Activated effector memory CD4-positive, alpha-beta T cell treated with anti-CD3 and anti-CD28 coated beads, Interleukin-2, amount 50 U/mL, for 16 hours (primary cell): ENCODE data around the gene ZFP36.
"Not testable (repeated sequence)": the region's sequence is repeated elsewhere in the genome, so short reads cannot be mapped to it uniquely, and the experiment has no call there.

Experiments
- DNase-seq: peaks from one replicate; pipeline ENCODE4 v3.0.0-alpha.2; 2020

Gene ZFP36

GRCh38 chr19:39406656-39407409 lies at the start of gene ZFP36:
ZFP36 (plus strand) TSS chr19:39406847; CDS start chr19:39406905, 58 bp downstream.
- DNase-seq, result peak; percentile 95

- DNase-seq, result no peak
Measured at GRCh38 chr19:39359026-39359425, 47.6 kb upstream of the ZFP36 start.

GRCh38 chr19:39360599-39360998 lies 46.0 kb upstream of the ZFP36 start:
- no peak for DNase-seq

- DNase-seq, result no peak
Measured at GRCh38 chr19:39362682-39363657, 43.7 kb upstream of the ZFP36 start.

GRCh38 chr19:39363901-39364457 lies 42.7 kb upstream of the ZFP36 start:
- DNase-seq, result no peak

GRCh38 chr19:39365531-39365930 lies 41.1 kb upstream of the ZFP36 start:
- no peak for DNase-seq

- no peak for DNase-seq
Measured at GRCh38 chr19:39369200-39369599, 37.4 kb upstream of the ZFP36 start.

- no peak for DNase-seq
Measured at GRCh38 chr19:39370735-39371134, 35.9 kb upstream of the ZFP36 start.

- DNase-seq, result no peak
Measured at GRCh38 chr19:39372047-39372802, 34.4 kb upstream of the ZFP36 start.

- no peak for DNase-seq
Measured at GRCh38 chr19:39372941-39373340, 33.7 kb upstream of the ZFP36 start.

- no peak for DNase-seq
Measured at GRCh38 chr19:39375929-39376328, 30.7 kb upstream of the ZFP36 start.

- no peak for DNase-seq
Measured at GRCh38 chr19:39377373-39378362, 29.0 kb upstream of the ZFP36 start.

- DNase-seq, result not testable (repeated sequence)
Measured at GRCh38 chr19:39379366-39379765, 27.3 kb upstream of the ZFP36 start.

GRCh38 chr19:39379865-39380396 lies 26.7 kb upstream of the ZFP36 start:
- no peak for DNase-seq

GRCh38 chr19:39380521-39381502 lies 25.8 kb upstream of the ZFP36 start:
- no peak for DNase-seq

- no peak for DNase-seq
Measured at GRCh38 chr19:39381910-39382611, 24.6 kb upstream of the ZFP36 start.

GRCh38 chr19:39382991-39383828 lies 23.4 kb upstream of the ZFP36 start:
- no peak for DNase-seq
